ENCODE measurements around the gene RNF130. TPM values are rescaled to one million over a fixed set of nuclear protein-coding genes. Genes with fewer than 3 reads are reported as not detected.
A peak's percentile ranks its signal among the peaks of the same experiment; 100 is the strongest.

The RNF130 gene
- total and polyA plus RNA-seq, 9 of the 15 experiments (the other 6 are each of a cell fraction or from before 2014, with no cell fraction given), result 5.8 to 39.4 (median 27.1) TPM

DNA sequence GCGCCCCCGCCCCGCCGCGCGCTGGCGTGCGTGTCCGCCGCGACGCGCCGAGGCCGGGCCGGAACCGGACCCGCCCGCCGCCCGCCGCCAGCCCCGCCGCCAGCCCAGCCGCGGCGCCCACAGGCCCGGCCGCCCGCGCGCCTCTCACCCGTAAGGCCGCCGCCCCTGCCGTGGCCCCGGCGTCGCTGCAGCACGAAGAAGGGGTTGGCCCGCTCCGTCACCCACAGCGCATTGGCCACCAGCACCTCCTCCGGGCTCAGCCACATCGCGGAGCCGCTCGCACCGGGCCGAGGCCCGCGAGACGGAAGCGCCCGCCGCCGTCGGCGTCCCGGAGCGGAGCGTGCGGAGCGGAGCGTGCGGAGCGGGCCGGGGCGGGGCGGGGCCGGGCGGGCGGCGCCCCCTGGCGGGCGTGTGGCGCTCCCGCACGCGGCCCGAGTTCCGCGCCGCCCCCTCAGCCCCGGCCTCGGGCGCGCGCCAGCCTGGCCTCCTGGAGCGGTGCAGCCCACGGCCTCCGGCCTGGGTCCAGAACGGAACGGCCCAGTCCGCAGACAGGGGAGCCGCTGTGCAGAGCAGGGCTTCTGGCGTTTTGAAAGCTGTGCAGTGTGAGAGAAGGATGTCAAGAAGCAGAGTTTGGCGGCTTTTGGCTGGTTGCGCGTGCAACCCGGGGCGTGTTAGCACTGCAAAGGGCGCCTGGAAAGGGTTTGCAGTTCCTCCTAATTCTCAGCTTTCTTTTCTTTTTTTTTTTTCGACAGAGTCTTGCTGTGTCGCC is 163.8 kb downstream of the RNF130 start, which contains the start of gene TBC1D9B (continued):
- TF ChIP-seq, protein P1, sequence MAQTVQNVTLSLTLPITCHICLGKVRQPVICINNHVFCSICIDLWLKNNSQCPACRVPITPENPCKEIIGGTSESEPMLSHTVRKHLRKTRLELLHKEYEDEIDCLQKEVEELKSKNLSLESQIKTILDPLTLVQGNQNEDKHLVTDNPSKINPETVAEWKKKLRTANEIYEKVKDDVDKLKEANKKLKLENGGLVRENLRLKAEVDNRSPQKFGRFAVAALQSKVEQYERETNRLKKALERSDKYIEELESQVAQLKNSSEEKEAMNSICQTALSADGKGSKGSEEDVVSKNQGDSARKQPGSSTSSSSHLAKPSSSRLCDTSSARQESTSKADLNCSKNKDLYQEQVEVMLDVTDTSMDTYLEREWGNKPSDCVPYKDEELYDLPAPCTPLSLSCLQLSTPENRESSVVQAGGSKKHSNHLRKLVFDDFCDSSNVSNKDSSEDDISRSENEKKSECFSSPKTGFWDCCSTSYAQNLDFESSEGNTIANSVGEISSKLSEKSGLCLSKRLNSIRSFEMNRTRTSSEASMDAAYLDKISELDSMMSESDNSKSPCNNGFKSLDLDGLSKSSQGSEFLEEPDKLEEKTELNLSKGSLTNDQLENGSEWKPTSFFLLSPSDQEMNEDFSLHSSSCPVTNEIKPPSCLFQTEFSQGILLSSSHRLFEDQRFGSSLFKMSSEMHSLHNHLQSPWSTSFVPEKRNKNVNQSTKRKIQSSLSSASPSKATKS (CRISPR knock-in tag; IDR thresholded peaks at IDR 0.05), result no peak
- TF ChIP-seq LEF1 (IDR thresholded peaks at IDR 0.05), result no peak
- TF ChIP-seq POLR2G (IDR thresholded peaks at IDR 0.05; ENCODE audit: low read depth, low read length), result peak; percentile 83
- TF ChIP-seq GTF3C2 (IDR thresholded peaks at IDR 0.05; ENCODE audit: borderline replicate concordance, extremely low read depth, insufficient read length), result no peak
- TF ChIP-seq, protein P2, sequence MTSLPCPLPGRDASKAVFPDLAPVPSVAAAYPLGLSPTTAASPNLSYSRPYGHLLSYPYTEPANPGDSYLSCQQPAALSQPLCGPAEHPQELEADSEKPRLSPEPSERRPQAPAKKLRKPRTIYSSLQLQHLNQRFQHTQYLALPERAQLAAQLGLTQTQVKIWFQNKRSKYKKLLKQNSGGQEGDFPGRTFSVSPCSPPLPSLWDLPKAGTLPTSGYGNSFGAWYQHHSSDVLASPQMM (CRISPR knock-in tag; IDR thresholded peaks at IDR 0.05), result no peak
- no peak for TF ChIP-seq RBM22 (IDR thresholded peaks at IDR 0.05; ENCODE audit: low read depth, low read length, poor library complexity, severe bottlenecking)
- 0 out of 2 replicates have a peak, but pooled peaks have one; percentile 68 for TF ChIP-seq CBX1 (IDR thresholded peaks at IDR 0.05; ENCODE audit: low read depth)
- TF ChIP-seq MYNN (IDR thresholded peaks at IDR 0.05), result no peak
- TF ChIP-seq MYNN (CRISPR knock-in tag; IDR thresholded peaks at IDR 0.05), result no peak
- TF ChIP-seq TEAD1 (CRISPR knock-in tag; IDR thresholded peaks at IDR 0.05), result no peak
- TF ChIP-seq MXD1 (CRISPR knock-in tag; IDR thresholded peaks at IDR 0.05; ENCODE audit: borderline replicate concordance, poor library complexity, severe bottlenecking), result no peak
- TF ChIP-seq KDM4B (IDR thresholded peaks at IDR 0.05; ENCODE audit: borderline replicate concordance in 2 of 2, low read depth in 1 of 2), result no peak
- TF ChIP-seq, protein P3, sequence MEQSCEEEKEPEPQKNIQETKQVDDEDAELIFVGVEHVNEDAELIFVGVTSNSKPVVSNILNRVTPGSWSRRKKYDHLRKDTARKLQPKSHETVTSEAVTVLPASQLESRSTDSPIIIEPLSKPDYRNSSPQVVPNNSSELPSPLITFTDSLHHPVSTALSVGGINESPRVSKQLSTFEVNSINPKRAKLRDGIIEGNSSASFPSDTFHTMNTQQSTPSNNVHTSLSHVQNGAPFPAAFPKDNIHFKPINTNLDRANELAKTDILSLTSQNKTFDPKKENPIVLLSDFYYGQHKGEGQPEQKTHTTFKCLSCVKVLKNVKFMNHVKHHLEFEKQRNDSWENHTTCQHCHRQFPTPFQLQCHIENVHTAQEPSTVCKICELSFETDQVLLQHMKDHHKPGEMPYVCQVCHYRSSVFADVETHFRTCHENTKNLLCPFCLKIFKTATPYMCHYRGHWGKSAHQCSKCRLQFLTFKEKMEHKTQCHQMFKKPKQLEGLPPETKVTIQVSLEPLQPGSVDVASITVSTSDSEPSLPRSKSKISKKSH (CRISPR knock-in tag; IDR thresholded peaks at IDR 0.05), result no peak
- TF ChIP-seq HDAC8 (tag; IDR thresholded peaks at IDR 0.05), result no peak
- TF ChIP-seq CBX3 (IDR thresholded peaks at IDR 0.05; ENCODE audit: borderline replicate concordance in 1 of 2, low read length in 2 of 2), result no peak
- no peak for TF ChIP-seq MIER1 (IDR thresholded peaks at IDR 0.05; ENCODE audit: low read depth)
- no peak for TF ChIP-seq SP1 (CRISPR knock-in tag; IDR thresholded peaks at IDR 0.05)
- no peak for TF ChIP-seq TAF15 (IDR thresholded peaks at IDR 0.05; ENCODE audit: low read depth, low read length)
- TF ChIP-seq OTX1 (CRISPR knock-in tag; IDR thresholded peaks at IDR 0.05), result no peak
- TF ChIP-seq ESRRB (CRISPR knock-in tag; IDR thresholded peaks at IDR 0.05; ENCODE audit: borderline replicate concordance), result no peak
